RWPE2 (cell line): Measurements from ENCODE around the gene PATJ.
"Not testable (repeated sequence)": the region's sequence is repeated elsewhere in the genome, so short reads cannot be mapped to it uniquely, and the experiment has no call there.

Experiments used
- ATAC-seq: fragments of 200-7000 bp; cut with Tn5 transposase; 3 replicates; pipeline ENCODE4 v1.9.1; 2021; ENCODE audit warnings: low read depth
- DNase-seq: peaks from one replicate; pipeline ENCODE4 v3.0.0-alpha.2; 2020; ENCODE audit warnings: low spot score
- H3K27ac ChIP-seq: fragments of 450-650 bp; 2 replicates; pipeline ENCODE4 v1.5.1; 2017; ENCODE audit warnings: mild to moderate bottlenecking; ENCODE audit not compliant: poor library complexity, severe bottlenecking
- H3K27me3 ChIP-seq: fragments of 250-450 bp; sonication (Bioruptor Pico); 2 replicates; pipeline ENCODE4 v1.5.1; 2021; ENCODE audit warnings: mild to moderate bottlenecking, moderate library complexity; ENCODE audit not compliant: insufficient read depth, poor library complexity, severe bottlenecking
- H3K36me3 ChIP-seq: fragments of 250-450 bp; sonication (Bioruptor Pico); 2 replicates; pipeline ENCODE4 v1.5.1; 2020; ENCODE audit warnings: low read depth, mild to moderate bottlenecking, moderate library complexity
- H3K4me1 ChIP-seq: fragments of 250-450 bp; sonication (Bioruptor Pico); 2 replicates; pipeline ENCODE4 v1.5.1; 2021; ENCODE audit warnings: mild to moderate bottlenecking, moderate library complexity; ENCODE audit not compliant: insufficient read depth, poor library complexity, severe bottlenecking
- H3K4me3 ChIP-seq: fragments of 250-450 bp; sonication (Bioruptor Pico); 2 replicates; pipeline ENCODE4 v1.5.1; 2021; ENCODE audit warnings: mild to moderate bottlenecking, moderate library complexity; ENCODE audit not compliant: severe bottlenecking
- H3K9me3 ChIP-seq: fragments of 250-450 bp; sonication (Bioruptor Pico); 2 replicates; pipeline ENCODE4 v1.5.1; 2021; ENCODE audit warnings: mild to moderate bottlenecking, moderate library complexity; ENCODE audit not compliant: severe bottlenecking
- CTCF ChIP-seq: fragments of 450-650 bp; IDR thresholded peaks from one replicate; pipeline ENCODE4 v1.5.1; 2017; ENCODE audit warnings: mild to moderate bottlenecking, moderate library complexity; ENCODE audit not compliant: poor library complexity, severe bottlenecking

PATJ gene

GRCh38 chr1:61839679-61840078, 97.4 kb downstream of the PATJ start:
- ATAC-seq, result peak; percentile 81
- TF ChIP-seq CTCF, result no peak
- H3K36me3 ChIP-seq, result peaks cover 57% of the 10 kb centered on the region
- no peak overlapping the region for H3K27ac ChIP-seq
- H3K4me1 ChIP-seq, result peaks cover 12% of the 10 kb centered on the region
- H3K9me3 ChIP-seq, result no peaks in the 10 kb centered on the region
- H3K4me3 ChIP-seq, result no peak overlapping the region
- no peak for DNase-seq
- no peaks in the 10 kb centered on the region for H3K27me3 ChIP-seq

GRCh38 chr1:61842036-61842435, 99.8 kb downstream of the PATJ start:
- H3K36me3 ChIP-seq, result peaks cover 53% of the 10 kb centered on the region
- H3K4me3 ChIP-seq, result no peak overlapping the region
- H3K4me1 ChIP-seq, result peaks cover 12% of the 10 kb centered on the region
- H3K27ac ChIP-seq, result no peak overlapping the region
- ATAC-seq (no peak), DNase-seq (no peak)
- no peak for TF ChIP-seq CTCF
- H3K27me3 ChIP-seq, result no peaks in the 10 kb centered on the region
- H3K9me3 ChIP-seq, result no peaks in the 10 kb centered on the region

- Histone ChIP-seq H3K36me3 (peaks cover 60% of the 10 kb centered on the region), H3K4me3 (no peak overlapping the region), H3K27ac (no peak overlapping the region), H3K9me3 (no peaks in the 10 kb centered on the region), H3K4me1 (peaks cover 12% of the 10 kb centered on the region), H3K27me3 (no peaks in the 10 kb centered on the region)
- DNase-seq (no peak), ATAC-seq (no peak)
- no peak for TF ChIP-seq CTCF
Observed at GRCh38 chr1:61842863-61843514, 100.7 kb downstream of the PATJ start.

GRCh38 chr1:61844006-61844405, 101.7 kb downstream of the PATJ start:
- TF ChIP-seq CTCF, result no peak
- DNase-seq (no peak), ATAC-seq (no peak)
- Histone ChIP-seq H3K27me3 (no peaks in the 10 kb centered on the region), H3K27ac (no peak overlapping the region), H3K4me1 (peaks cover 10% of the 10 kb centered on the region), H3K4me3 (no peak overlapping the region), H3K36me3 (peaks cover 59% of the 10 kb centered on the region), H3K9me3 (no peaks in the 10 kb centered on the region)

GRCh38 chr1:61844664-61845063, 102.4 kb downstream of the PATJ start:
- not testable (repeated sequence) for H3K27me3 ChIP-seq, H3K27ac ChIP-seq, ATAC-seq, H3K9me3 ChIP-seq, DNase-seq, H3K4me3 ChIP-seq, H3K4me1 ChIP-seq
- peaks cover 53% of the 10 kb centered on the region for H3K36me3 ChIP-seq
